ENCODE measurements around the gene RPRD1A.
"Not testable (repeated sequence)": the region's sequence is repeated elsewhere in the genome, so short reads cannot be mapped to it uniquely, and the experiment has no call there.

RPRD1A gene

GRCh38 chr18:35969676-35970075 is 97.7 kb downstream of the RPRD1A start:
- no peak for DNase-seq (ENCODE audit: low read depth in 2 of 2)

GRCh38 chr18:35968278-35968880 is 99.0 kb downstream of the RPRD1A start:
- no peak for DNase-seq (ENCODE audit: low read depth in 2 of 2)

GRCh38 chr18:35967866-35968265 is 99.5 kb downstream of the RPRD1A start:
- not testable (repeated sequence) for DNase-seq (ENCODE audit: low read depth in 2 of 2)

GRCh38 chr18:35964319-35964718 is 103.0 kb downstream of the RPRD1A start:
- DNase-seq (ENCODE audit: low read depth in 2 of 2): no peak

GRCh38 chr18:35962320-35962719 is 105.0 kb downstream of the RPRD1A start:
- DNase-seq (ENCODE audit: low read depth in 2 of 2): no peak

GRCh38 chr18:35956226-35956625 is 111.1 kb downstream of the RPRD1A start:
- DNase-seq (ENCODE audit: low read depth in 2 of 2): no peak

- DNase-seq (ENCODE audit: low read depth in 2 of 2): no peak
Observed at GRCh38 chr18:35953688-35954087, 113.7 kb downstream of the RPRD1A start.

- no peak for DNase-seq (ENCODE audit: low read depth in 2 of 2)
Observed at GRCh38 chr18:35950628-35950982, 116.8 kb downstream of the RPRD1A start.

GRCh38 chr18:35949903-35950627 is 117.3 kb downstream of the RPRD1A start:
- peak; percentile 14 to 27 for DNase-seq (ENCODE audit: low read depth in 2 of 2)

- no peak for DNase-seq (ENCODE audit: low read depth in 2 of 2)
Observed at GRCh38 chr18:35949090-35949489, 118.3 kb downstream of the RPRD1A start.

GRCh38 chr18:35948080-35948479 is 119.3 kb downstream of the RPRD1A start:
- no peak for DNase-seq (ENCODE audit: low read depth in 2 of 2)

GRCh38 chr18:35942661-35943060 is 124.7 kb downstream of the RPRD1A start:
- no peak for DNase-seq (ENCODE audit: low read depth in 2 of 2)

- DNase-seq (ENCODE audit: low read depth in 2 of 2): no peak
Observed at GRCh38 chr18:35942133-35942532, 125.2 kb downstream of the RPRD1A start.

- no peak for DNase-seq (ENCODE audit: low read depth in 2 of 2)
Observed at GRCh38 chr18:35941299-35941698, 126.1 kb downstream of the RPRD1A start.

All from stimulated activated CD8-positive, alpha-beta memory T cell treated with anti-CD3 and anti-CD28 coated beads, Interleukin-7, amount 100 ng/mL, for 4 hours (primary cell).